ENCODE data around the gene C16orf86. TPM values are rescaled to one million over a fixed set of nuclear protein-coding genes. Genes with fewer than 3 reads are reported as not detected.

The C16orf86 gene, protein sequence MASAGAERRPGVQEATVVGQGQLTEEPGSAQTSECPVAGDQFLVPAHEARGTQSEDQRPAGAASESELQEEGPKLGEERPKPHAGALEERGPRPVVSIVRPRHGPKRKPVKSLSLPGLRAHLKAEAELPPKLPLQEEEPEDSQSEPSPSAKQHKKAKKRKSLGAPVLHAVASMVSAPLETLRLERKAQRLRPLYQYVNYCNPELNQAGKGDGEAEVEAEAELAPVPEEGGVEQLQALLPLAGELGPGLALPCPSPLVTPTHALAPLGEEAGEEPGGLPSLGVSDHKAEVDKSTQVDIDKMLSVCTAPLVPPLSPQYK
- 8.4 and 12.4 TPM in 2 replicates for total RNA-seq

DNA sequence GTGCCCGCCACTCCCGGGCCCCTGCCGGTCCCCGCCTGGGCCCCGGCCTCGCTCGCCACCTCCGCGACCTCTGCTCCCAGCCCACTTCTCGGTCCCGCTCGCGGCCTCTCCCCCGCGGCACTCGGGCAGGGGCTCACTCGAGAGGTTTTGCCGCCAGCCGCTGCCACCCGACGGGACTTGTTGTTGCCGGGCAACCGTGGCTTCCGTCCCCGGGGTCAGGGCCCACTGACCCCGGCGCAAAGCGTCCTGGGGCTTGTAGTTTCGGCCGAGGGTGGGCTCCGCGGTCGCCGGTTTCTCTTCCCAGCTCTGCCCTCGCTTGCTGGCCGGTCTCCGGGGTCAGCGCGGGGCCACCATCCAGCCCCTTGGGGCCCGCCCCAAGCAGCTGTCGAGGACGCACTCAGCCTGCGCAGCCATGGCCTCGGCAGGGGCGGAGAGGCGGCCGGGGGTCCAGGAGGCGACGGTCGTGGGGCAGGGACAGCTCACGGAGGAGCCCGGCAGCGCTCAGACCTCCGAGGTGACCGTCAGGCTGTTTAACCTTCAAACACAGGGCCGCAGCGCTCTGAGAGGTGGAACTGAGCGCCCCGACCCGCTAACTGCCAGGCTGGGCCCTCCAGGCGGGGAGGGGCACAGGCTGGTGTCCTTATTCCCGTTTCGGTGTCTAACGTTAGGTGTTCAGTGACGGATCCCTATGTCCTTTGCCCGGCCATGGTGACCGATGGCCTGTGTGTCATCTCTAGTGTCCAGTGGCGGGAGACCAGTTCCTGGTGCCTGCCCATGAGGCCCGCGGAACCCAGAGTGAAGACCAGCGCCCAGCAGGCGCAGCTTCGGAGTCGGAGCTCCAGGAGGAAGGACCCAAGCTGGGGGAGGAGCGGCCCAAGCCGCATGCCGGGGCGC is at the start of gene C16orf86, which contains the start of gene ENKD1:
Gene C16orf86 (plus strand): TSS at position 256 of the 894 bp plus-strand sequence. CDS start 157 bp downstream, at position 413.
Gene ENKD1 (minus strand): TSS at position 192 of the 894 bp plus-strand sequence. CDS start 308 bp downstream, outside the sequence.

DNA sequence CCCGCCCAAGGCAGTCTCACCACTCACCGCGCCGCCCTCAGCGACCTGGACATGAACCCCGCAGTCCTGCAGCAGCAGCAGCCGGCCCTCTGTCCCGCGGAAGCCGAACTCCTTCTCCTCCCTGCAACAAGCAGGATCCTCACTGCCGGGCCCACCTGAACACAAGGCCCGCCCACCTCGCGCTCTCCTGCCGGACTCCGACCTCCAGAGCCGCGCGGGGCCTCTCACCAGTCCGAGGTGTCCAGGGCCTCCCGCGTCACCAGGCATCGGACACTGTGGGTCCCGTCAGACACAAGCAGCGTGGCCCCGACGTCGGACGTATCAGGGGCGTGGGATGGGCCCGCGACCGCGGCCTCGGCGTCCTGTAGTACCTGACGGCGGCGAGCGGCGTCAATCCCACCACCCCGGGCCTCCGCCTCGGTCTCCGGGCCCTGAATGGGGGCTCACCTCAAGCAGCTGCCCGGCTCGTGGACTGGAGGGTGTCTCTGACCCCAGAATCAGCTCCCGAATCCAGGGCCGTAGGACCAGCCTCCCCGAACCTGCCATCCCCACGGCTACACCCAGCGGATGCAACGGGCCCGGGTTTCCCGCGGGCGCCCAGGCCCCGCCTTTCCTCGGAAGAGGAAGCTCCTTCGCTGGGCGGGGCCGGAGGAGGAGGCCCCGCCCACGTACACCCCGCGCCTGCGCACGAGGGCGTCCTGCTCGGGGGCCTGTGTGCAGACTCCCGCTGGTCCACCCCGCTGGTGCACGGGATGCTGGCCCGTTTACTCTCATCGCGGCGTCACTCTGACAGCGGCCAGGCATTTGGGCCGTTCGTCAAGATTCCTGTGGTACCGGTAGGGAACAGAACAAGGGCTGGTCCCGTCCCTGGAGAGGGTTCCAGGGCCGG is 6.7 kb upstream of the C16orf86 start, which contains the start of gene ACD:
Gene ACD (minus strand): TSS at position 586 of the 889 bp plus-strand sequence. CDS start 40 bp downstream, at position 546.

DNA sequence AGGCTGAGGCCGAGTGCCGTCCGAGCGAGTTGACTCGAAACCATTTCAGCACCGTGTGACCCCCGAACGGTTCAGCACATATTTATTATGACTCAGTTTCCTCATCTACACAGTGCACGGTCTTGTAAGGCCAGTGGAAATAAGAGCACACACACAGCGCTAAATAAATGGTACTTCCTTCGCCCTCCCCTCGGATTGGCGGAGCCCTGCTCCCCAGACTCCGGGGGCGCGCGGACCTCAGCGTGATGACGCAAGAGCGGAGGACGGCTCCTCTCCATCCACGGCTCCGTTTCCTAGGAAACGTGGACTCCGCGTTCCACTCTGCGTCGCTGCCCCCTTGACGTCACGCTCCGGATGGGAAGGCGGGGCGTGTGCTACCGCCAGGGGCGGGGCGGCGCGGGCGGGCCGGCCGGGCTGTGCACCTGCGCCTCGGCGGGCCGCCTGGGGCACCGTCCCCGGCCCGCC is 6.0 kb upstream of the C16orf86 start, which contains the start of gene PARD6A:
Gene PARD6A (plus strand): TSS at position 397 of the 465 bp plus-strand sequence. CDS start 79 bp downstream, outside the sequence.

Other genes with a start within 250 kb of the C16orf86 start
- not detected in 2 replicates for gene HSD11B2, start 235.7 kb upstream of the C16orf86 start, total RNA-seq
- 152 and 268 TPM in 2 replicates for gene ATP6V0D1, start 185.7 kb upstream of the C16orf86 start, total RNA-seq
- not detected in 2 replicates for gene AGRP, start 183.3 kb upstream of the C16orf86 start, total RNA-seq
- gene RIPOR1, start 138.0 kb upstream of the C16orf86 start, total RNA-seq = 26.8 and 37.5 TPM in 2 replicates
- gene CTCF, start 104.3 kb upstream of the C16orf86 start, total RNA-seq = 13.5 and 19.1 TPM in 2 replicates
- gene CARMIL2, start 21.7 kb upstream of the C16orf86 start, total RNA-seq = 1.4 and 1.6 TPM in 2 replicates
- 32.0 and 38.8 TPM in 2 replicates for gene ACD, start 6.6 kb upstream of the C16orf86 start, total RNA-seq
- 0.18 and 0.86 TPM in 2 replicates for gene PARD6A, start 5.9 kb upstream of the C16orf86 start, total RNA-seq
- 15.4 and 22.5 TPM in 2 replicates for gene ENKD1, start 64 bp upstream of the C16orf86 start, total RNA-seq
- gene GFOD2, start 52.5 kb downstream of the C16orf86 start, total RNA-seq = 9.7 and 12.4 TPM in 2 replicates
- gene RANBP10, start 139.7 kb downstream of the C16orf86 start, total RNA-seq = 3.2 and 3.5 TPM in 2 replicates
- under 0.01 and 1.4 TPM in 2 replicates for gene TSNAXIP1, start 140.1 kb downstream of the C16orf86 start, total RNA-seq
- 23.6 and 26.9 TPM in 2 replicates for gene THAP11, start 175.5 kb downstream of the C16orf86 start, total RNA-seq
- gene NUTF2, start 180.1 kb downstream of the C16orf86 start, total RNA-seq = 103 and 274 TPM in 2 replicates
- gene CENPT, start 180.9 kb downstream of the C16orf86 start, total RNA-seq = 30.0 and 33.7 TPM in 2 replicates
- 56.0 and 59.7 TPM in 2 replicates for gene EDC4, start 206.2 kb downstream of the C16orf86 start, total RNA-seq
- gene NRN1L, start 218.1 kb downstream of the C16orf86 start, total RNA-seq = 0.89 TPM in 1 of 2 replicates, not detected in the other
- 5.8 and 8.3 TPM in 2 replicates for gene PSKH1, start 226.4 kb downstream of the C16orf86 start, total RNA-seq